OCI-LY7 (cell line): Measurements from ENCODE around the gene OR51T1. TPM values are rescaled to one million over a fixed set of nuclear protein-coding genes. Genes with fewer than 3 reads are reported as not detected.

Experiments used
- BruUV-seq: library from RNA; stranded (reverse); fragments of 400-500 nt; replicated peaks from 2 replicates; lab custom pipeline; 2021; lab: Mats Ljungman, UMichigan
- CTCF ChIA-PET: fragments of 300-600 bp; sonication (Branson Sonifier 250); formaldehyde crosslinking; loops from one replicate; lab custom pipeline; 2022; ENCODE audit warnings: antibody characterized with exemption; ENCODE audit not compliant: unreplicated experiment; lab: Charles Lee
- POLR2A ChIA-PET: fragments of 300-600 bp; sonication (Branson Sonifier 250); formaldehyde crosslinking; loops from one replicate; lab custom pipeline; 2022; ENCODE audit warnings: antibody characterized with exemption; lab: Charles Lee
- DNase-seq: peaks from one replicate; pipeline ENCODE4 v3.0.0-alpha.2; 2015; ENCODE audit warnings: low spot score
- H2AFZ ChIP-seq: fragments of 200-600 bp; sonication (generic), shearing (Covaris generic); 2 replicates; pipeline ENCODE4 v1.6.1; 2014; ENCODE audit warnings: mild to moderate bottlenecking, antibody characterized with exemption, low read length, moderate library complexity
- H3K27ac ChIP-seq: fragments of 200-600 bp; sonication (generic); 2 replicates; pipeline ENCODE4 v1.5.1; 2014; ENCODE audit warnings: mixed run types, low read depth, mild to moderate bottlenecking, moderate library complexity, low read length, inconsistent platforms; ENCODE audit not compliant: poor library complexity, severe bottlenecking
- H3K36me3 ChIP-seq: fragments of 200-600 bp; sonication (generic); 2 replicates; pipeline ENCODE4 v1.6.1; 2014; ENCODE audit warnings: mild to moderate bottlenecking, antibody characterized with exemption, low read length, moderate library complexity, mixed read lengths; ENCODE audit not compliant: insufficient read depth
- H3K4me1 ChIP-seq: fragments of 200-600 bp; sonication (generic); 2 replicates; pipeline ENCODE4 v1.5.1; 2014; ENCODE audit warnings: mild to moderate bottlenecking, low read length; ENCODE audit not compliant: insufficient read depth, poor library complexity, severe bottlenecking
- H3K4me2 ChIP-seq: fragments of 200-600 bp; sonication (generic); 2 replicates; pipeline ENCODE4 v1.6.1; 2014; ENCODE audit warnings: mild to moderate bottlenecking, low read length
- H3K4me3 ChIP-seq: fragments of 200-600 bp; sonication (generic); 2 replicates; pipeline ENCODE4 v1.5.1; 2014; ENCODE audit warnings: mild to moderate bottlenecking, low read depth, low read length; ENCODE audit not compliant: poor library complexity, severe bottlenecking
- H3K79me2 ChIP-seq: fragments of 200-600 bp; sonication (generic); 2 replicates; pipeline ENCODE4 v1.6.1; 2016; ENCODE audit warnings: low read depth, mild to moderate bottlenecking, low read length, moderate library complexity, mixed read lengths; ENCODE audit not compliant: insufficient read depth
- H3K9me2 ChIP-seq: fragments of 200-600 bp; sonication (generic); 2 replicates; pipeline ENCODE4 v1.6.1; 2016; ENCODE audit warnings: mild to moderate bottlenecking, low read length, mixed read lengths; ENCODE audit not compliant: insufficient read depth
- H3K9me3 ChIP-seq: fragments of 200-600 bp; sonication (generic); 2 replicates; pipeline ENCODE4 v1.6.1; 2014; ENCODE audit warnings: mild to moderate bottlenecking, mixed run types, low read length, mixed read lengths
- H4K20me1 ChIP-seq: fragments of 200-600 bp; sonication (generic); 2 replicates; pipeline ENCODE4 v1.6.1; 2014; ENCODE audit warnings: mild to moderate bottlenecking, antibody characterized with exemption, low read length, moderate library complexity, mixed read lengths; ENCODE audit not compliant: insufficient read depth
- EZH2phosphoT487 ChIP-seq: fragments of 200-600 bp; sonication (generic); IDR thresholded peaks from 2 replicates; pipeline ENCODE4 v1.6.1; 2018; ENCODE audit warnings: low read depth, borderline replicate concordance, mild to moderate bottlenecking, mixed run types, antibody characterized with exemption, low read length, moderate library complexity, mixed read lengths
- intact Hi-C: fragments of 100-400 bp; cut with micrococcal nuclease; formaldehyde crosslinking; loops from one replicate; pipeline ENCODE4 v1.10.0; 2022; ENCODE audit not compliant: unreplicated experiment
- total RNA-seq, 2 experiments: library from RNA; depleted of rRNA in 1 of 2; stranded (reverse); fragments of >200 nt in 1 of 2; shearing (Covaris generic) in 1 of 2; gene quantifications; 2 replicates each; pipeline ENCODE4 v1.2.3, GENCODE V29; 2014 to 2022
- TF ChIP-seq, protein P1 (sequence below): fragments of 200-600 bp; sonication (generic); conservative IDR thresholded peaks from 2 replicates; pipeline ENCODE4 v1.5.1; 2014; ENCODE audit warnings: mild to moderate bottlenecking, antibody characterized with exemption, low read length, moderate library complexity, mixed read lengths

The OR51T1 gene
- total RNA-seq, 2 experiments from 2014 or later, result not detected

- no peaks in the 10 kb centered on the region for H4K20me1 ChIP-seq
- no peak overlapping the region for H3K4me2 ChIP-seq
- POLR2A ChIA-PET, result no interaction called here
- no peak overlapping the region for H2AFZ ChIP-seq
- CTCF ChIA-PET, result no interaction called here
- no peak overlapping the region for H3K27ac ChIP-seq
- TF ChIP-seq, protein P1, sequence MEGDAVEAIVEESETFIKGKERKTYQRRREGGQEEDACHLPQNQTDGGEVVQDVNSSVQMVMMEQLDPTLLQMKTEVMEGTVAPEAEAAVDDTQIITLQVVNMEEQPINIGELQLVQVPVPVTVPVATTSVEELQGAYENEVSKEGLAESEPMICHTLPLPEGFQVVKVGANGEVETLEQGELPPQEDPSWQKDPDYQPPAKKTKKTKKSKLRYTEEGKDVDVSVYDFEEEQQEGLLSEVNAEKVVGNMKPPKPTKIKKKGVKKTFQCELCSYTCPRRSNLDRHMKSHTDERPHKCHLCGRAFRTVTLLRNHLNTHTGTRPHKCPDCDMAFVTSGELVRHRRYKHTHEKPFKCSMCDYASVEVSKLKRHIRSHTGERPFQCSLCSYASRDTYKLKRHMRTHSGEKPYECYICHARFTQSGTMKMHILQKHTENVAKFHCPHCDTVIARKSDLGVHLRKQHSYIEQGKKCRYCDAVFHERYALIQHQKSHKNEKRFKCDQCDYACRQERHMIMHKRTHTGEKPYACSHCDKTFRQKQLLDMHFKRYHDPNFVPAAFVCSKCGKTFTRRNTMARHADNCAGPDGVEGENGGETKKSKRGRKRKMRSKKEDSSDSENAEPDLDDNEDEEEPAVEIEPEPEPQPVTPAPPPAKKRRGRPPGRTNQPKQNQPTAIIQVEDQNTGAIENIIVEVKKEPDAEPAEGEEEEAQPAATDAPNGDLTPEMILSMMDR, result no peak
- no peak for TF ChIP-seq EZH2phosphoT487
- no peaks in the 10 kb centered on the region for H3K36me3 ChIP-seq
- DNase-seq, result no peak
- no peaks in the 10 kb centered on the region for H3K79me2 ChIP-seq
- no peaks in the 10 kb centered on the region for H3K9me2 ChIP-seq
- no peaks in the 10 kb centered on the region for H3K4me1 ChIP-seq
- intact Hi-C loops, result no loop called here
- no peak overlapping the region for H3K4me3 ChIP-seq
- BruUV-seq, result no TSS peak
- no peaks in the 10 kb centered on the region for H3K9me3 ChIP-seq
These were observed 40.6 kb downstream of the OR51T1 start for GRCh38 chr11:4922304-4922703.

GRCh38 chr11:4924239-4924638 lies 42.5 kb downstream of the OR51T1 start, which contains the start of gene OR51G1:
Gene OR51G1, minus strand, starts transcription at chr11:4924339. Its CDS starts 0 bp downstream, at chr11:4924339.
- no peak for DNase-seq
- TF ChIP-seq EZH2phosphoT487, result no peak
- TF ChIP-seq, protein P1, result no peak
- BruUV-seq, result no TSS peak
- Histone ChIP-seq H3K9me3 (no peaks in the 10 kb centered on the region), H3K4me2 (no peak within 1 kb of the TSS), H2AFZ (no peak within 1 kb of the TSS), H4K20me1 (no peaks in the 10 kb centered on the region), H3K4me3 (no peak within 1 kb of the TSS), H3K27ac (no peak within 1 kb of the TSS), H3K79me2 (no peaks in the 10 kb centered on the region), H3K4me1 (no peaks in the 10 kb centered on the region), H3K36me3 (no peaks in the 10 kb centered on the region), H3K9me2 (no peaks in the 10 kb centered on the region)
- intact Hi-C loops, result no loop called here
- CTCF ChIA-PET, result no interaction called here
- POLR2A ChIA-PET, result no interaction called here

- H3K9me3 ChIP-seq, result no peaks in the 10 kb centered on the region
- no peak overlapping the region for H3K4me3 ChIP-seq
- intact Hi-C loops, result no loop called here
- H3K36me3 ChIP-seq, result no peaks in the 10 kb centered on the region
- BruUV-seq, result no TSS peak
- no peak overlapping the region for H3K27ac ChIP-seq
- POLR2A ChIA-PET, result no interaction called here
- DNase-seq, result no peak
- H3K79me2 ChIP-seq, result no peaks in the 10 kb centered on the region
- no peak overlapping the region for H2AFZ ChIP-seq
- no peaks in the 10 kb centered on the region for H3K4me1 ChIP-seq
- CTCF ChIA-PET, result no interaction called here
- no peak overlapping the region for H3K4me2 ChIP-seq
- no peaks in the 10 kb centered on the region for H3K9me2 ChIP-seq
- H4K20me1 ChIP-seq, result no peaks in the 10 kb centered on the region
- TF ChIP-seq, protein P1, result no peak
- no peak for TF ChIP-seq EZH2phosphoT487
These were observed 44.9 kb downstream of the OR51T1 start for GRCh38 chr11:4926608-4927007.

Other genes starting within 250 kb of the OR51T1 start
- not detected in 2 replicates for gene OR51D1, start 244.4 kb upstream of the OR51T1 start, total RNA-seq (2014; rRNA removed; shearing (Covaris generic))
- gene OR51D1, start 244.4 kb upstream of the OR51T1 start, total RNA-seq (2022), result not detected in 2 replicates
- 0.09 TPM in 1 of 2 replicates, not detected in the other for gene OR51E1, start 237.9 kb upstream of the OR51T1 start, total RNA-seq (2014; rRNA removed; shearing (Covaris generic))
- gene OR51E1, start 237.9 kb upstream of the OR51T1 start, total RNA-seq (2022), result not detected in 2 replicates
- gene OR51E2, start 184.0 kb upstream of the OR51T1 start, total RNA-seq (2014; rRNA removed; shearing (Covaris generic)), result 0.05 TPM in 1 of 2 replicates, not detected in the other
- not detected in 2 replicates for gene OR51E2, start 184.0 kb upstream of the OR51T1 start, total RNA-seq (2022)
- gene MMP26, start 177.1 kb upstream of the OR51T1 start, total RNA-seq (2014; rRNA removed; shearing (Covaris generic)), result not detected in 2 replicates
- gene MMP26, start 177.1 kb upstream of the OR51T1 start, total RNA-seq (2022), result not detected in 2 replicates
- gene OR51F1, start 112.0 kb upstream of the OR51T1 start, total RNA-seq (2014; rRNA removed; shearing (Covaris generic)), result not detected in 2 replicates
- gene OR51F1, start 112.0 kb upstream of the OR51T1 start, total RNA-seq (2022), result not detected in 2 replicates
- gene OR52R1, start 77.5 kb upstream of the OR51T1 start, total RNA-seq (2014; rRNA removed; shearing (Covaris generic)), result not detected in 2 replicates
- gene OR52R1, start 77.5 kb upstream of the OR51T1 start, total RNA-seq (2022), result not detected in 2 replicates
- not detected in 2 replicates for gene OR51F2, start 60.6 kb upstream of the OR51T1 start, total RNA-seq (2014; rRNA removed; shearing (Covaris generic))
- not detected in 2 replicates for gene OR51F2, start 60.6 kb upstream of the OR51T1 start, total RNA-seq (2022)
- not detected in 2 replicates for gene OR51S1, start 32.7 kb upstream of the OR51T1 start, total RNA-seq (2014; rRNA removed; shearing (Covaris generic))
- gene OR51S1, start 32.7 kb upstream of the OR51T1 start, total RNA-seq (2022), result not detected in 2 replicates
- gene OR51A7, start 21.9 kb downstream of the OR51T1 start, total RNA-seq (2014; rRNA removed; shearing (Covaris generic)), result not detected in 2 replicates
- gene OR51A7, start 21.9 kb downstream of the OR51T1 start, total RNA-seq (2022), result not detected in 2 replicates
- not detected in 2 replicates for gene OR51G2, start 37.5 kb downstream of the OR51T1 start, total RNA-seq (2014; rRNA removed; shearing (Covaris generic))
- gene OR51G2, start 37.5 kb downstream of the OR51T1 start, total RNA-seq (2022), result not detected in 2 replicates
- not detected in 2 replicates for gene OR51G1, start 42.4 kb downstream of the OR51T1 start, total RNA-seq (2014; rRNA removed; shearing (Covaris generic))
- gene OR51G1, start 42.4 kb downstream of the OR51T1 start, total RNA-seq (2022), result not detected in 2 replicates
- not detected in 2 replicates for gene OR51A4, start 65.7 kb downstream of the OR51T1 start, total RNA-seq (2014; rRNA removed; shearing (Covaris generic))
- gene OR51A4, start 65.7 kb downstream of the OR51T1 start, total RNA-seq (2022), result not detected in 2 replicates
- not detected in 2 replicates for gene OR51A2, start 73.8 kb downstream of the OR51T1 start, total RNA-seq (2014; rRNA removed; shearing (Covaris generic))
- gene OR51A2, start 73.8 kb downstream of the OR51T1 start, total RNA-seq (2022), result not detected in 2 replicates
- gene OR51L1, start 113.0 kb downstream of the OR51T1 start, total RNA-seq (2014; rRNA removed; shearing (Covaris generic)), result not detected in 2 replicates
- not detected in 2 replicates for gene OR51L1, start 113.0 kb downstream of the OR51T1 start, total RNA-seq (2022)
- gene OR52J3, start 164.6 kb downstream of the OR51T1 start, total RNA-seq (2014; rRNA removed; shearing (Covaris generic)), result not detected in 2 replicates
- gene OR52J3, start 164.6 kb downstream of the OR51T1 start, total RNA-seq (2022), result not detected in 2 replicates
- not detected in 2 replicates for gene OR52E2, start 177.7 kb downstream of the OR51T1 start, total RNA-seq (2014; rRNA removed; shearing (Covaris generic))
- not detected in 2 replicates for gene OR52E2, start 177.7 kb downstream of the OR51T1 start, total RNA-seq (2022)
- gene OR52E1, start 187.7 kb downstream of the OR51T1 start, total RNA-seq (2014; rRNA removed; shearing (Covaris generic)), result not detected in 2 replicates
- gene OR52E1, start 187.7 kb downstream of the OR51T1 start, total RNA-seq (2022), result not detected in 2 replicates